NCI-H2029 treated with DMSO at 0.1 percent for 48 hours (cell line): ENCODE data around the gene SCRN3.
"Not testable (repeated sequence)": the region's sequence is repeated elsewhere in the genome, so short reads cannot be mapped to it uniquely, and the experiment has no call there.

Experiments used
- DNase-seq: peaks from one replicate; lab custom pipeline; 2025; lab: John Stamatoyannopoulos, UW

SCRN3 gene

GRCh38 chr2:174403628-174404027, 8.1 kb downstream of the SCRN3 start:
- DNase-seq: no peak

DNA sequence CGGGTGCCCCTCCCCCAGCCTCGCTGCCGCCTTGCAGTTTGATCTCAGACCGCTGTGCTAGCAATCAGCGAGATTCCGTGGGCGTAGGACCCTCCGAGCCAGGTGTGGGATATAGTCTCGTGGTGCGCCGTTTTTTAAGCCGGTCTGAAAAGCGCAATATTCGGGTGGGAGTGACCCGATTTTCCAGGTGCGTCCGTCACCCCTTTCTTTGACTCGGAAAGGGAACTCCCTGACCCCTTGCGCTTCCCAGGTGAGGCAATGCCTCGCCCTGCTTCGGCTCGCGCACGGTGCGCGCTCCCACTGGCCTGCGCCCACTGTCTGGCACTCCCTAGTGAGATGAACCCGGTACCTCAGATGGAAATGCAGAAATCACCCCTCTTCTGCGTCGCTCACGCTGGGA, 14.5 kb downstream of the SCRN3 start:
- DNase-seq: not testable (repeated sequence)

DNA sequence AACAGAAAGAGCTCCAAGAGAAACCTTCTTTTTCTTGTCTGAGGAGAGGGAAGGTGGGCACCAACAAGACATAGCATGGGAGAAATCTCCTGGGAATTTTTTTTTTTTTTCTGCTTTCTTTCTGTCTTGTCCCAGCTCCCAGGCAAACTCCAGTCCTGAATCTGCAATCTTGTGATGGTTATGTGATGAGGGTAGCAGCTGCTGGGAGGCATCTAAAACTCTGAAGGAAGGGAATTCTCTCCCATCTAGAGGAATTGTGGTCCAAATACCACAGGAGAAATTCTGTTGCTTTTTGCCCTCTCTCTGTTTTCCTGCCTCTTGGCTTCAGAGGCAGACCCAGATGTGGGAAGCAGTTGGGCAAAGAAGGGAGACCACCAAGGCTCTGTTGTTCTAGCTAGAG, 16.7 kb downstream of the SCRN3 start:
- DNase-seq: no peak

GRCh38 chr2:174428214-174428613, 32.7 kb downstream of the SCRN3 start:
- DNase-seq: no peak

DNA sequence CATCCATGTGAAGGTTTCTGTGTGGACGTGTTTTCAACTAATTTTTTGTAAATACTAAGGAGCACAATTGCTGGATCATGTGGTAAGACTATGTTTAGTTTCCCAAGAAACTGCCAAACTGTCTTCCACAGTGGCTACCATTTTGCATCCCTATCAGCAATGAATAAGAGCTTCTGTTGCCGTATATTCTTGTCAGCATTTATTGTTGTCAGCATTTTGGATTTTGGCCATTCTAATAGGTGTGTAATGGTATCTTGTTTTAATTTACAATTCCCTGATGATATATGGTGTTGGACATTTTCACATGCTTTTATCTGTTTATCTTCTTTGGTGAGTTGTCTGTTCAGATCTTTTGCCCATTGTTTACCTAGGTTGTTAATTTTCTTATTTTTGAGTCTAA, 34.5 kb downstream of the SCRN3 start:
- DNase-seq: no peak

GRCh38 chr2:174431902-174432301, 36.4 kb downstream of the SCRN3 start:
- DNase-seq: no peak

DNA sequence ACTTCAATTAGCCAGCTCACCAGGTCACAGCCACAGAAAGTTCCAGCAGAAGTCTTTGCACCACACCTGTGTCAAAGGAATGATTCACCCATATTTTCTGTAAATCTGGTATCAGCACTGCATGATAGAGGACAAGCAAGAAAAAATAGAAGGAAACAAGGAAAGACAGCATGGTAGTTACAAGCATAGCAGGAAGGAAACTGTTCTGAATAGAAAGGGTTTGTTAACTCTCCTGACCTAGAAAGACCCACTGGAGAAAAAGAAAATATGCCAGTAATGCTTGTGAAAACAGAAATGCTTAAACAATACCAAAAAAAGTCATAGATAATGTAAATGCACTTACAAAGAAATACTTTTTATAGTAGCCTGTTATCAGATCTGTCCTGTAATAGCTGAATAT, 40.8 kb downstream of the SCRN3 start:
- DNase-seq: no peak

GRCh38 chr2:174438146-174438886, 42.8 kb downstream of the SCRN3 start:
- no peak for DNase-seq

GRCh38 chr2:174439323-174439722, 43.8 kb downstream of the SCRN3 start:
- DNase-seq: no peak

DNA sequence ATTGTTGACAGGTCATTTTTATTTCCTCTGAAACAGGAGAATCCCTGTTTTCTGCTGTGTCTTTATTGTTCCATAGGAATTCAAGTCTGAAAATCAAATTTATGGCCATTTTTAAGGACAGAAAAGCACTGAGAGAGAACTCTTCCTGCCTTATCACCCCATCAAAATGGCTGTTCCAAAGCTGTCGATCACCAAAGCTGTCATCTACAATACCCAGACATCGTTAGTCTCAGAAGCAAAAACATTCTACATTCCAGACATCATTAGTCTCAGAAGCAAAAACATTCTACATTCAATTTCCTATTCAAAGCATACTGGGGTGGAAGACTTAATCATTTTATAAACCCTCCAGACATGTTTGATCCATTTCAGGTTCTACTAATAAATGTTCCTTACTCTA, 44.4 kb downstream of the SCRN3 start:
- DNase-seq: no peak

DNA sequence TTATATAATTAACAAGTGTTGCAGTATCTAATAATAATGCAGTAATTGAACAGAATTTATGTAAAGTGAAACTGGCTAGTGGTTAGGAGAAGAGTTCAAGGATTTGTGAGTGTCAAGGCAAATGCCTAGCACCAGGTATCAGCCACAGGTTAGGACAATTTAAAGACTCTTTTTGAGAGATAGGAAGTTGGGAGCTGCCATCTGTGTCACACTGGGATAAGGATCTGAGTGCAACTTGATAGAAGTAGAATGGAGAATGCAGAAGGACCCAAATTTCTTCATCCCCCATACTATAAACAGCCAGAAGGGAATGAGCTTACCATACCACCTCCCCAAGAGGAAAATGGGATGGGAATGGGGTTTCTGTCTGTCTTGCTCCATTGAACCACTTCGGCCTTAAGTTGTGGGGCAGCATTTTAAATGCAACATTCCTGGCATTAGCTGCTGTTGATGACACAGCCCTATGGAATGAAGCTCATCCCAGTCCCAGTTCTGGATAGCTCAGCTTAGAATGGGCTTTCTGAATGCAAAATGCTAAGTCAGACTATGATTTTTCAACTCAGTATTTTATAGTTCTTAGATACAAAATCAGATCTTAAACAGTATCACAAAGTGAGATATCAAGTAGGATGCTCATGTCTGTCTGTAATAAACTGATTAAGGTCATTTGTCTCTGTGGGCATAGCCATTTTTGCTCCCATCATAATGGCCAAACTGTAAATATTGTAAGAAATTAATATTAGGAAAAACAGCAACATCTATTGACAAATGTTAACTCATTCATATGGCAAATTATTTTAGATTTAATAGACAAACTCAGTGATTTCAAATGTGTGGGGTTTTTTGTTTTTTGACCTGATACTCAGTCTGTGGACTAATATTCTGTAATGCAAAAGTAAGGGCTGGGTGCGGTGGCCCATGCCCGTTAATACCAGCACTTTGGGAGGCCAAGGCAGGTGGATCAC, 47.3 kb downstream of the SCRN3 start:
- DNase-seq: no peak

- no peak for DNase-seq
Observed at GRCh38 chr2:174444761-174445160, 49.2 kb downstream of the SCRN3 start.

DNA sequence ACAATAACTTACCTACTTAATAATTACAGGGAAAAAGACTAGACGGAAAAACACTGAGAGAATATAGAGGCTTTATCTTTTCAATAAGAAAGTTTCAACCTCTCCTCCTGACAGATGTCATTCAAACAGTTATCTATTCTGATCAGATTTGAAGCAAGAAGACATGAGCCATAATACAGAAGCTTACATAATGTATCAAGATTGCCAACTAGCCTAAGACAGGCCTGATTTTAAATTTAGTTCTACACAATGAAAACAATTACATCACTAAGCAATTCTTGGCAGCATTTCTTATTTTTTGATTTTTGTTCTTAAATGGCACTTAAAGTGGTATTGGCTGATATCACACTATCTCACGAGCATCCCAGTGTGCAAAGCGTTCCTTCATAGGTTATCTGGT, 49.7 kb downstream of the SCRN3 start:
- DNase-seq: no peak

- no peak for DNase-seq
Observed at GRCh38 chr2:174446531-174446930, 51.0 kb downstream of the SCRN3 start.

GRCh38 chr2:174449033-174449432, 53.5 kb downstream of the SCRN3 start:
- no peak for DNase-seq

GRCh38 chr2:174450021-174450816, 54.7 kb downstream of the SCRN3 start:
- DNase-seq: no peak

DNA sequence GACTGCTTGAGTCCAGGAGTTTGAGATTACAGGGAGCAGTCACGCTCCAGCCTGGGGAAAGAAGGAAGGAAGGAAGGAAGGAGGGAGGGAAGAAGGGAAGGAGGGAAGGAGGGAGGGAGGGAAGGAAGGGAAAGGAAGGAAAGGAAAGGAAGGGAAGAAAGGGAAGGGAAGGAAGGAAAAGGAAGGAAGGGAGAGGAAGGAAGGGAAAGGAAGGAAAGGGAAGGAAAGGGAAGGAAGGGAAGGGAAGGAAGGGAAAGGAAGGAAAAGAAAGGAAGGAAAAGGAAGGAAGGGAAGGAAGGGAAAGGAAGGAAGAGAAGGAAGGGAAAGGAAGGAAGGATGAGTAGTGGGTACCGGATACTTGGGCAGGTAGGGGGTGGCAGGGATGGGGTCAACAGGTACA, 59.0 kb downstream of the SCRN3 start:
- no peak for DNase-seq

DNA sequence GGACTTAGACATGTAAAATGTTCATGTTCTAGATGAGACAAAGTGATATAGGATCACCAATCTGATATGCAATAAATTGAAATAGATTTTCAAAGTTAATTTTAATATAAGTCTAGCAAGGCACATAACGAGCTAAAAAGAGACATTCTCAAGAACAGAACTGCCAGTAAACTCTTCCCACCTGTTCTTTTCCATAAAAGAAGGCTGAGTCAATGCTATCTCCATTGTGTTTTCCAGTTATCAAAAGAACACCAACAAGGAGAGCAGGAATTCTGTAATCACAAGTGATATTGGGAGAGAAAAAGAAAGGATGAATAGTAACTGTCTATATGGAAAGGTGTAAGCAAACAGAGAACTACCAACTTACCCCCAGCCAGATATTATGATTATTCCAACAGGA, 65.7 kb downstream of the SCRN3 start:
- no peak for DNase-seq

- no peak for DNase-seq
Observed at GRCh38 chr2:174465327-174465726, 69.8 kb downstream of the SCRN3 start.

GRCh38 chr2:174473796-174474195, 78.3 kb downstream of the SCRN3 start:
- no peak for DNase-seq

- DNase-seq: no peak
Observed at GRCh38 chr2:174477759-174478158, 82.2 kb downstream of the SCRN3 start.
